ENCODE results near the gene IRGC.
A peak's percentile ranks its signal among the peaks of the same experiment; 100 is the strongest.

Gene IRGC

DNA sequence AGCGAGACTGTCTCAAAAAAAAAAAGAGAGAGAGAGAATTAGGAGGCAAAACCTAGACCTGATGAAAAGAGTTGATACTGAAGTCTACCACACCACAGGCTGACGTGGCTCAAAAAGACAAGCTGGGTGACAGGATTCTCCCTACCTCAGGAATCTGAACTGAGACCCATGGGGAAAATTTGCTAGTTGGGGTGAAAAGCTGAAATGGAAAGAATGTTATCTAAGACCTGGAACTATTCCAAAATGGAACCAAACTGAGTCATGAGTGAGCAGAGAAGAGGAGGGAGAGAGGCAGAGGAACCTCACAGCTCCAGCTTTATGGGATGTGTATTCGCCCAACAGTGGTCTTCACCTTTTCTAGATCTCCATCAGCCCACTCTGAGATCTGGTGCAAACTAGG lies 27.2 kb downstream of the IRGC start:
- no peak overlapping the region for H3K4me3 ChIP-seq (ENCODE audit: low read depth, low read length, poor library complexity, severe bottlenecking)
- H3K27ac ChIP-seq (ENCODE audit: low read depth, low read length, poor library complexity, severe bottlenecking), result no peak overlapping the region
- no peak overlapping the region for H3K9ac ChIP-seq (ENCODE audit: low read length)
- no peak overlapping the region for H2AFZ ChIP-seq (ENCODE audit: low read length)
- no peaks in the 10 kb centered on the region for H3K9me3 ChIP-seq (ENCODE audit: low read length)
- peaks cover 5% of the 10 kb centered on the region for H3K4me1 ChIP-seq (ENCODE audit: insufficient read depth, low read length, severe bottlenecking)
- H3K36me3 ChIP-seq (ENCODE audit: insufficient read depth, low read length), result peaks cover 94% of the 10 kb centered on the region
- no peaks in the 10 kb centered on the region for H3K27me3 ChIP-seq (ENCODE audit: insufficient read depth, low read length)
- TF ChIP-seq, protein P1, sequence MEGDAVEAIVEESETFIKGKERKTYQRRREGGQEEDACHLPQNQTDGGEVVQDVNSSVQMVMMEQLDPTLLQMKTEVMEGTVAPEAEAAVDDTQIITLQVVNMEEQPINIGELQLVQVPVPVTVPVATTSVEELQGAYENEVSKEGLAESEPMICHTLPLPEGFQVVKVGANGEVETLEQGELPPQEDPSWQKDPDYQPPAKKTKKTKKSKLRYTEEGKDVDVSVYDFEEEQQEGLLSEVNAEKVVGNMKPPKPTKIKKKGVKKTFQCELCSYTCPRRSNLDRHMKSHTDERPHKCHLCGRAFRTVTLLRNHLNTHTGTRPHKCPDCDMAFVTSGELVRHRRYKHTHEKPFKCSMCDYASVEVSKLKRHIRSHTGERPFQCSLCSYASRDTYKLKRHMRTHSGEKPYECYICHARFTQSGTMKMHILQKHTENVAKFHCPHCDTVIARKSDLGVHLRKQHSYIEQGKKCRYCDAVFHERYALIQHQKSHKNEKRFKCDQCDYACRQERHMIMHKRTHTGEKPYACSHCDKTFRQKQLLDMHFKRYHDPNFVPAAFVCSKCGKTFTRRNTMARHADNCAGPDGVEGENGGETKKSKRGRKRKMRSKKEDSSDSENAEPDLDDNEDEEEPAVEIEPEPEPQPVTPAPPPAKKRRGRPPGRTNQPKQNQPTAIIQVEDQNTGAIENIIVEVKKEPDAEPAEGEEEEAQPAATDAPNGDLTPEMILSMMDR (IDR thresholded peaks at IDR 0.05; ENCODE audit: low read length), result no peak
- H4K20me1 ChIP-seq (ENCODE audit: insufficient read depth, low read length), result no peaks in the 10 kb centered on the region
- H3F3A ChIP-seq (ENCODE audit: insufficient read depth, low read length), result no peaks in the 10 kb centered on the region
- H3K79me2 ChIP-seq (ENCODE audit: insufficient read depth, low read length), result no peaks in the 10 kb centered on the region
- no peaks in the 10 kb centered on the region for H3K9me2 ChIP-seq (ENCODE audit: low read depth, low read length)
- no peak overlapping the region for H3K4me2 ChIP-seq (ENCODE audit: low read length)

DNA sequence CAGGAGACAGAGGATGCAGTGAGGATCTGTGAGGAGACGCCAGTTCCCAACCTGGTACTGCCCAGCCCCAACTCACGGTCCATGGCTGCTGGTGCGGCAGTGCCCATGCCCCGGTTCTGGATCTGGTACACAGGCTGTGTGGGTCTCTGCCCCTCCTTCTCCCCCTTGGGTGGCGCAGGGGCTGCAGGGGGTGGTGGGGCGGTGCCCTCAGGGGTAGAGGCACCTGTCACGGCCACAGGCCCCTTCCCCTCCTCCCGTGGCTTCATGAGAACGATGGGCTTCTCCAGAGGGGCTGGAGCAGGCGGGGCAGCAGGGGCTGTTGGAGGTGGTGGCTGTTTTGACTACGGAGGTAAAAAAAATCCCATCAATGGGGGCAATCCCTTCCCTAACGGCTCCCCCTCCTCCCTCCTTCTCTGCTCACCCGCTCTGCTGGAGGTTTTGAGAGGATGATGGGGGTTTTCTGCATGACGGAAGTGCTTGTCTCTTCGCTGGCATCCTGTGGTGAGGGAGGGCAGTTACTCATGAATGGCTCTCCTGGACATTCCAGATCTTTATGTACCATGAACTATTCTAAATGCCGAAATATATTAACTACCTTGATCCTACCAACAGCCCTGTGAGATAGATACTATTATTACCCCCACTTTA lies 31.8 kb downstream of the IRGC start:
- Histone ChIP-seq H3K4me2 (ENCODE audit: low read length) (no peak overlapping the region), H3K27me3 (ENCODE audit: insufficient read depth, low read length) (no peaks in the 10 kb centered on the region), H3K4me1 (ENCODE audit: insufficient read depth, low read length, severe bottlenecking) (peaks cover 16% of the 10 kb centered on the region), H3K27ac (ENCODE audit: low read depth, low read length, poor library complexity, severe bottlenecking) (peak overlapping the region; percentile 23), H3K36me3 (ENCODE audit: insufficient read depth, low read length) (peaks cover 84% of the 10 kb centered on the region), H3K9ac (ENCODE audit: low read length) (no peak overlapping the region; the same call in 1 of the 2 replicates), H3K79me2 (ENCODE audit: insufficient read depth, low read length) (no peaks in the 10 kb centered on the region), H3K4me3 (ENCODE audit: low read depth, low read length, poor library complexity, severe bottlenecking) (no peak overlapping the region), H3K9me3 (ENCODE audit: low read length) (no peaks in the 10 kb centered on the region), H2AFZ (ENCODE audit: low read length) (no peak overlapping the region), H4K20me1 (ENCODE audit: insufficient read depth, low read length) (no peaks in the 10 kb centered on the region), H3K9me2 (ENCODE audit: low read depth, low read length) (no peaks in the 10 kb centered on the region), H3F3A (ENCODE audit: insufficient read depth, low read length) (no peaks in the 10 kb centered on the region)
- no peak for TF ChIP-seq EZH2 (IDR thresholded peaks at IDR 0.05; ENCODE audit: borderline replicate concordance, low read length)
- TF ChIP-seq, protein P1 (IDR thresholded peaks at IDR 0.05; ENCODE audit: low read length), result no peak

DNA sequence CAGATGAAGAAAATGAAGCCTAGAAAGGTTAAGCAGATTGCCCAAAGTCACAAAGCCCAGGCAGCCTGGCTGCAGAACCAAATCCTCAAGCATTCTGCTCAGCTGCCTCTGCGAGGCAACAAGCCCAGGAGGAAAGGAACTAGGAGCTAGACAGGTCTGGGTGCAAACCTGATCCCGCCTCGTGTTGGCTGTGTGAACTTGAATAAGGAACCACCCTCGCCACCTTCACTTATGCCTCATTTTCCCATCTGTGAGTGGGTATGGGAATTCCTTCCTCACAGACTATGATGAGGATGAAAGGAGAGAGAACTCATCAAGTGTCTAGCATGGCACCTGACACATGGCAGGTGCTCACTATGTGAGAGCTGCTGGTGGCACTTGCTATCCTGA lies 32.3 kb downstream of the IRGC start:
- no peak overlapping the region for H3K4me3 ChIP-seq (ENCODE audit: low read depth, low read length, poor library complexity, severe bottlenecking)

More for the DNA sequence above, 32.3 kb downstream of the IRGC start:
- Histone ChIP-seq H3K79me2 (ENCODE audit: insufficient read depth, low read length) (no peaks in the 10 kb centered on the region), H3F3A (ENCODE audit: insufficient read depth, low read length) (no peaks in the 10 kb centered on the region), H2AFZ (ENCODE audit: low read length) (no peak overlapping the region), H4K20me1 (ENCODE audit: insufficient read depth, low read length) (no peaks in the 10 kb centered on the region), H3K4me1 (ENCODE audit: insufficient read depth, low read length, severe bottlenecking) (peaks cover 22% of the 10 kb centered on the region), H3K27ac (ENCODE audit: low read depth, low read length, poor library complexity, severe bottlenecking) (peak overlapping the region; percentile 23), H3K36me3 (ENCODE audit: insufficient read depth, low read length) (peaks cover 79% of the 10 kb centered on the region), H3K9ac (ENCODE audit: low read length) (no peak overlapping the region; the same call in 1 of the 2 replicates), H3K27me3 (ENCODE audit: insufficient read depth, low read length) (no peaks in the 10 kb centered on the region), H3K4me2 (ENCODE audit: low read length) (no peak overlapping the region), H3K9me2 (ENCODE audit: low read depth, low read length) (no peaks in the 10 kb centered on the region), H3K9me3 (ENCODE audit: low read length) (no peaks in the 10 kb centered on the region)
- TF ChIP-seq EZH2 (IDR thresholded peaks at IDR 0.05; ENCODE audit: borderline replicate concordance, low read length), result no peak
- TF ChIP-seq, protein P1 (IDR thresholded peaks at IDR 0.05; ENCODE audit: low read length), result no peak

Data from OCI-LY1 (cell line).